Neural cell (in vitro differentiated cells): ENCODE data around the gene FSTL5. TPM values are rescaled to one million over a fixed set of nuclear protein-coding genes. Genes with fewer than 3 reads are reported as not detected.

ENCODE experiments used
- H2AFZ ChIP-seq: fragments of 200-600, 300-800 bp; sonication (generic), shearing (Covaris generic); 2 replicates; pipeline ENCODE4 v1.6.0; 2014; ENCODE audit warnings: low read depth, mild to moderate bottlenecking, antibody characterized with exemption, low read length, moderate library complexity
- H3F3A ChIP-seq: fragments of 200-600 bp; shearing (Covaris generic); 2 replicates; pipeline ENCODE4 v1.6.1; 2016; ENCODE audit warnings: mild to moderate bottlenecking, moderate library complexity, mixed read lengths, antibody characterized with exemption, low read length; ENCODE audit not compliant: insufficient read depth, poor library complexity, severe bottlenecking
- H3K27ac ChIP-seq: fragments of 200-600, 300-800 bp; sonication (generic), shearing (Covaris generic); 2 replicates; pipeline ENCODE4 v1.5.1; 2014; ENCODE audit warnings: mild to moderate bottlenecking, low read length, moderate library complexity
- H3K27me3 ChIP-seq: fragments of 300-800, 200-600 bp; sonication (generic), shearing (Covaris generic); 2 replicates; pipeline ENCODE4 v1.6.0; 2014; ENCODE audit warnings: mild to moderate bottlenecking, low read depth, low read length, moderate library complexity; ENCODE audit not compliant: insufficient read depth
- H3K36me3 ChIP-seq: fragments of 300-800, 200-600 bp; sonication (generic), shearing (Covaris generic); 2 replicates; pipeline ENCODE4 v1.5.1; 2014; ENCODE audit warnings: mild to moderate bottlenecking, antibody characterized with exemption, low read length, moderate library complexity; ENCODE audit not compliant: insufficient read depth
- H3K4me2 ChIP-seq: fragments of 300-800, 200-600 bp; sonication (generic), shearing (Covaris generic); 2 replicates; pipeline ENCODE4 v1.6.0; 2014; ENCODE audit warnings: mild to moderate bottlenecking, low read length
- H3K4me3 ChIP-seq: fragments of 300-800, 200-600 bp; sonication (generic), shearing (Covaris generic); 2 replicates; pipeline ENCODE4 v1.5.1; 2014; ENCODE audit warnings: mild to moderate bottlenecking, low read length, moderate library complexity
- H3K79me2 ChIP-seq: fragments of 200-600 bp; shearing (Covaris generic); replicated peaks from 2 replicates; pipeline ENCODE4 v1.6.0; 2014; ENCODE audit warnings: mild to moderate bottlenecking, low read length, moderate library complexity; ENCODE audit not compliant: insufficient read depth
- H3K9ac ChIP-seq: fragments of 300-800, 200-600 bp; sonication (generic), shearing (Covaris generic); 2 replicates; pipeline ENCODE4 v1.6.1; 2016; ENCODE audit warnings: mild to moderate bottlenecking, low read length, mixed read lengths
- H3K9me2 ChIP-seq: fragments of 200-600 bp; shearing (Covaris generic); 2 replicates; pipeline ENCODE4 v1.6.1; 2016; ENCODE audit warnings: mild to moderate bottlenecking, low read length, mixed read lengths; ENCODE audit not compliant: insufficient read depth
- H3K9me3 ChIP-seq: fragments of 200-600, 300-800 bp; sonication (generic), shearing (Covaris generic); 2 replicates; pipeline ENCODE4 v1.6.1; 2016; ENCODE audit warnings: mild to moderate bottlenecking, mixed run types, low read length, moderate library complexity, mixed read lengths
- H4K20me1 ChIP-seq: fragments of 200-600 bp; shearing (Covaris generic); 2 replicates; pipeline ENCODE4 v1.6.1; 2016; ENCODE audit warnings: mild to moderate bottlenecking, mixed run types; ENCODE audit not compliant: insufficient read depth
- CTCF ChIP-seq: fragments of 450-650 bp; IDR thresholded peaks from 2 replicates; pipeline ENCODE4 v1.5.1; 2014; ENCODE audit warnings: antibody characterized with exemption, mild to moderate bottlenecking, moderate library complexity; ENCODE audit not compliant: poor library complexity, severe bottlenecking
- EP300 ChIP-seq: fragments of 450-650 bp; conservative IDR thresholded peaks from 2 replicates; pipeline ENCODE4 v1.6.1; 2014; ENCODE audit warnings: antibody characterized with exemption, mild to moderate bottlenecking, moderate library complexity; ENCODE audit not compliant: poor library complexity, severe bottlenecking
- EZH2 ChIP-seq: fragments of 200-600, 300-800 bp; shearing (Covaris generic), sonication (generic); IDR thresholded peaks from 2 replicates; pipeline ENCODE4 v1.6.1; 2014; ENCODE audit warnings: antibody characterized with exemption, low read length, borderline replicate concordance, mild to moderate bottlenecking; ENCODE audit not compliant: insufficient read depth, poor library complexity, severe bottlenecking
- MXI1 ChIP-seq: fragments of 450-650 bp; conservative IDR thresholded peaks from 2 replicates; pipeline ENCODE4 v1.6.1; 2014; ENCODE audit warnings: antibody characterized with exemption, mild to moderate bottlenecking; ENCODE audit not compliant: poor library complexity, severe bottlenecking
- POLR2AphosphoS5 ChIP-seq: IDR thresholded peaks from 2 replicates; pipeline ENCODE4 v1.6.1; 2012
- RAD21 ChIP-seq: fragments of 450-650 bp; conservative IDR thresholded peaks from 2 replicates; pipeline ENCODE4 v1.6.1; 2014; ENCODE audit warnings: antibody characterized with exemption, mild to moderate bottlenecking, moderate library complexity
- REST ChIP-seq: IDR thresholded peaks from 2 replicates; pipeline ENCODE4 v1.6.1; 2012; ENCODE audit warnings: borderline replicate concordance
- SMC3 ChIP-seq: fragments of 450-650 bp; conservative IDR thresholded peaks from 2 replicates; pipeline ENCODE4 v1.6.1; 2014; ENCODE audit warnings: antibody characterized with exemption, mild to moderate bottlenecking, moderate library complexity; ENCODE audit not compliant: poor library complexity
- TAF1 ChIP-seq: IDR thresholded peaks from 2 replicates; pipeline ENCODE4 v1.6.1; 2012; ENCODE audit warnings: low read depth
- polyA plus RNA-seq: library from polyadenylated mRNA; depleted of rRNA; stranded (reverse); fragments of >200 nt; gene quantifications from 2 replicates; pipeline ENCODE4 v1.2.3, GENCODE V29; 2014

The FSTL5 gene
- polyA plus RNA-seq, 1 donor from 2014 or later, result 6.8 TPM

- no peaks in the 10 kb centered on the region for H3F3A ChIP-seq
- H3K9me2 ChIP-seq, result no peaks in the 10 kb centered on the region
- H3K4me3 ChIP-seq, result no peak overlapping the region
- no peaks in the 10 kb centered on the region for H3K27me3 ChIP-seq
- no peak overlapping the region for H3K9ac ChIP-seq
- no peaks in the 10 kb centered on the region for H4K20me1 ChIP-seq
- H3K27ac ChIP-seq, result no peak overlapping the region
- TF ChIP-seq EP300 (no peak), CTCF (no peak), POLR2AphosphoS5 (no peak), SMC3 (no peak), REST (no peak), MXI1 (no peak), RAD21 (no peak), EZH2 (no peak), TAF1 (no peak)
- no peak overlapping the region for H2AFZ ChIP-seq
- no peak overlapping the region for H3K4me2 ChIP-seq
- no peaks in the 10 kb centered on the region for H3K9me3 ChIP-seq
- H3K36me3 ChIP-seq, result no peaks in the 10 kb centered on the region
- H3K79me2 ChIP-seq, result no peaks in the 10 kb centered on the region
These were observed 173.1 kb downstream of the FSTL5 start for GRCh38 chr4:161990721-161991120.

DNA sequence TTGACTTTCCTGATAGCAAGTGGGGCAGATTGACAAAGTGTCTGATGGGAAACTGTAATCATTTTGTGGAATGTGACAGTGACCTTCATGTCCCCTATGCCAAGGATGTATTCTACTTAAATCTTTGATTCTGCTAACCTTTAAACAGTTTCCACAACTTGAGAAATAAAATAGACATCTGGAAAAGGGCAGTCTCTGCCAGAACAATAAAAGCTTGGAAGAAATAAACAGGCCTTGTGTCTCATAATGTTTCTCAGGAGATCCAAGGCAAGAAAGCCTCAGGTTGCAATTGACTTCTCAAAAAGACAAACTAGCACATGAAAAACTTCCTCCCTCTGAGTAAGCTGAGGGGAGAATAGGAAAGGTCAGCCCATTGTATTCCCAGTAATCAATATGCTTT, 174.9 kb downstream of the FSTL5 start:
- no peak for TF ChIP-seq RAD21
- TF ChIP-seq POLR2AphosphoS5, result no peak
- no peak for TF ChIP-seq REST
- TF ChIP-seq MXI1, result no peak
- no peak for TF ChIP-seq SMC3
- no peak for TF ChIP-seq EP300
- no peak for TF ChIP-seq TAF1
- H3K27me3 ChIP-seq, result no peaks in the 10 kb centered on the region
- H3K9ac ChIP-seq, result no peak overlapping the region
- H3K4me3 ChIP-seq, result no peak overlapping the region
- no peaks in the 10 kb centered on the region for H4K20me1 ChIP-seq
- H3K4me2 ChIP-seq, result no peak overlapping the region
- H3K9me2 ChIP-seq, result no peaks in the 10 kb centered on the region
- no peaks in the 10 kb centered on the region for H3F3A ChIP-seq
- H3K9me3 ChIP-seq, result no peaks in the 10 kb centered on the region
- no peak overlapping the region for H3K27ac ChIP-seq
- no peak overlapping the region for H2AFZ ChIP-seq
- no peaks in the 10 kb centered on the region for H3K79me2 ChIP-seq
- no peaks in the 10 kb centered on the region for H3K36me3 ChIP-seq
